CD4-positive, alpha-beta T cell treated with Interleukin-6 at 100 ng/mL for 8 hours (primary cell): ENCODE results near the gene TSSC4.
A peak's percentile ranks its signal among the peaks of the same experiment; 100 is the strongest.

Experiments used
- DNase-seq: peaks from one replicate; pipeline ENCODE4 v3.0.0-alpha.2; 2020; ENCODE audit warnings: mixed read lengths, low spot score

Gene TSSC4

GRCh38 chr11:2417856-2418692, 17.5 kb downstream of the TSSC4 start:
- no peak for DNase-seq

- no peak for DNase-seq
These were observed 18.3 kb downstream of the TSSC4 start for GRCh38 chr11:2418693-2419360.

- peak; percentile 47 for DNase-seq
These were observed 19.3 kb downstream of the TSSC4 start for GRCh38 chr11:2419638-2420501.

GRCh38 chr11:2420502-2421225, 20.1 kb downstream of the TSSC4 start:
- DNase-seq, result peak; percentile 67

- no peak for DNase-seq
These were observed 20.9 kb downstream of the TSSC4 start for GRCh38 chr11:2421226-2421994.

- no peak for DNase-seq
These were observed 21.4 kb downstream of the TSSC4 start for GRCh38 chr11:2421996-2422395.

- no peak for DNase-seq
These were observed 22.1 kb downstream of the TSSC4 start for GRCh38 chr11:2422461-2423156.

- no peak for DNase-seq
These were observed 22.8 kb downstream of the TSSC4 start for GRCh38 chr11:2423157-2424025.

- no peak for DNase-seq
These were observed 24.4 kb downstream of the TSSC4 start for GRCh38 chr11:2424811-2425495.

- no peak for DNase-seq
These were observed 25.0 kb downstream of the TSSC4 start for GRCh38 chr11:2425506-2425905.

GRCh38 chr11:2426221-2426620, 25.7 kb downstream of the TSSC4 start:
- DNase-seq, result no peak

- DNase-seq, result no peak
These were observed 26.4 kb downstream of the TSSC4 start for GRCh38 chr11:2426826-2427521.

GRCh38 chr11:2427721-2428321, 27.3 kb downstream of the TSSC4 start:
- DNase-seq, result no peak

GRCh38 chr11:2428322-2428795, 27.8 kb downstream of the TSSC4 start:
- DNase-seq, result peak; percentile 83

- DNase-seq, result no peak
These were observed 30.8 kb downstream of the TSSC4 start for GRCh38 chr11:2431395-2431794.

GRCh38 chr11:2432171-2432621, 31.6 kb downstream of the TSSC4 start:
- no peak for DNase-seq

- no peak for DNase-seq
These were observed 32.1 kb downstream of the TSSC4 start for GRCh38 chr11:2432628-2433071.
